ENCODE results near the gene SPATS2L.

The SPATS2L gene

DNA sequence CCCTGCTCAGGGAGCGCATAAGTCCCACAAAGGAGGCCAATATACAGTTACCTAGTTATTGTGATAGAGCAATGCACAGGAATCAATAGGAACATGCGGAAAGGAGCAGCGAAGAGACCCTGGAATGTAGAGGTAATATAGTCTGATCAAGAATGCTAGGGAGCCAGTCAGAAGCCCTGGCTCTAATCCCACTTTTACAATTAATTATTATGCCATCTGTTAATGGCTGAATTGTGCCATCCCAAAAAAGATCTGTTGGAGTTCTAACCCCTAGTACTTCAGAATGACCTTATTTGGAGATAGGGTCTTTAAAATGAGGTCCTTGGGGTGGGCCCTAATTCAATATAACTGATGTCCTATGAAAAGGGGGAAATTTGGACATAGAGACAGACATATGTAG, 7.7 kb upstream of the SPATS2L start:
- DNase-seq: no peak

GRCh38 chr2:200300065-200300464, 6.4 kb upstream of the SPATS2L start:
- no peak for DNase-seq

DNA sequence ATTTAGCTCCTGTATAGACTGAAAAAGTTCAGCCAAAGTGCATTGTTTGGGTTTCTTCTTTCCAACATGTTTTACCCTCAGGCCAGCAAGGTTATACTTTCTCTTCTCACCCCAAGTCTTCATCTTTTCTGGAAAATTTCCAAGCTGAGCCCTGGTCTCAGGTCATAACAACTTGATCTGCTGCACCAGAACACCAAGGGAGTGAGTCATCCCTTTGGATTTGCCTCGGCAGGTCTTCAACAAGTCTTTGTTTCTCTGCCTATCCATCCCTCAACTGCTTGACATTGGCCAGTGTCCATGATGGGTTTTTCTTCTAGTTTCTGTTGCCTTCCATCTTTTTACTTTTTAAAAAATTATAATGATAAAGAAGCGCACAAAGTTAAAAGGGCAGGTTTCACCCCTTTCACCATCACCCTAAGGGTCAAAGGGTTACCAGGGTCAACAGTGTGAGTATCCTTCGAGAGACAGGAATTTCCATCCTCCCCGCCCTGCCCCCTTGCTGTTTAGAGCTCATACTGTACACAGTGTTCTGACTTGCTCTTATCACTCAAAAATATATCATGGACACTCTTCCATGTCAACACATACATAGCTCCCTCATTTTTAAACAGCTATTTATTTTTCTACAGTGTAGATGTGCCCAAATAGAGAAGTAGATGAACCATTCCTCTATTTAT, 5.7 kb upstream of the SPATS2L start:
- peak in 1 of 3 experiments; percentile 15 for DNase-seq

- no peak for DNase-seq
Measured at GRCh38 chr2:200301953-200302858, 4.3 kb upstream of the SPATS2L start.

DNA sequence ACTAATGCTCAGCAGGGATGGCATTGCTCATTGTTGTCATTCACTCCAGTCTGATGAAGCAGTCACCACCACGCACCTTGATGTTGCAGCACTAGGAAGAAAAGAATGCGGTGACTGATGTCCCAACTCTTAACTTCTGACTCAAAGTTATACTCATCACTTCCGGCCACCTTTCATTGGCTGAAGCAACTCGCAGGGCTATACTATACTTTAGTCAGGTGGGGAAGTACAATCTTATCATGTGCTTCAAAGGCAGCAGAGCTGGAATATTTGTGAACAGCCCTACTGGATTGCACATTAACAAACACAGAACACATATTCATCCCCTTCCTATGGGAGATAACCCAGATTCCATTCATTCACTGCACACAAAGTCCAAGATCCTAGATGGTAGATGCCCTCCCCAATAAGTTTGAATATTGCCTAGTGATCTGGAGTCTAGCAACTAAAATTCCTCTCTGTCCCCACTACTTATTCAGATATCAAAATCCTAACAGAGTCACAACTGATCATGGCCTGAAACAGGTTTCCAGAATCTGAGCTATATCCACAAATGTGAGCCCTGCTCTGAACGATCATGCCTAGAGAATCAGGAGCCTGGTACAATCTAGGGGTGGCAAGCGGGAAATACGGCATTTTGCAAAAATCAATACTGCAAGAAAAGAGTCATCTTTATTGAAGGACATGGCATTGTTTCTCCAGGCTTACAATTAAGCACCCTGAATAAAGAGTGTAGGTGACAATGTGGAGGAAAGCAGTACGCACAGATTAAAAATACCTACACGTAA, 3.4 kb upstream of the SPATS2L start:
- no peak for DNase-seq

DNA sequence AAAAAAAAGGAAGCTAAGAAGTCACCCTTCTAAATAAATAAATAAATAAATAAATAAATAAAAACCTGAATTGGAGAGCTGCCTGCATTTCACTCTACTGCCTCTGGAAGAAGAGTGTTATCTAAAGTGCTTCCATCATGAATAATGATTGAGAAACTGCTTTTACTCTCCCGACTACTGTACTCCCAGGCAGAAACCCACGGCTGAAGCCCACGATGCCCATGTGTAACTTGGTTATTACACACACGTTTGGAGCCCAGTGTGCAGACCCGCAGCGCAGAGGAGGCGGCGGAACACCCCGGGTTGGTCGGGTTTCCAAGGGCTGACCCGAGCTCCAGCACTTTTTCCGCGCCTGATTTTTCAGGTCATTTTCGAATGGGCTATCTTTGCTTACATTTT, 697 bp upstream of the SPATS2L start:
- peak; percentile 49 to 70 (median 51) for DNase-seq

DNA sequence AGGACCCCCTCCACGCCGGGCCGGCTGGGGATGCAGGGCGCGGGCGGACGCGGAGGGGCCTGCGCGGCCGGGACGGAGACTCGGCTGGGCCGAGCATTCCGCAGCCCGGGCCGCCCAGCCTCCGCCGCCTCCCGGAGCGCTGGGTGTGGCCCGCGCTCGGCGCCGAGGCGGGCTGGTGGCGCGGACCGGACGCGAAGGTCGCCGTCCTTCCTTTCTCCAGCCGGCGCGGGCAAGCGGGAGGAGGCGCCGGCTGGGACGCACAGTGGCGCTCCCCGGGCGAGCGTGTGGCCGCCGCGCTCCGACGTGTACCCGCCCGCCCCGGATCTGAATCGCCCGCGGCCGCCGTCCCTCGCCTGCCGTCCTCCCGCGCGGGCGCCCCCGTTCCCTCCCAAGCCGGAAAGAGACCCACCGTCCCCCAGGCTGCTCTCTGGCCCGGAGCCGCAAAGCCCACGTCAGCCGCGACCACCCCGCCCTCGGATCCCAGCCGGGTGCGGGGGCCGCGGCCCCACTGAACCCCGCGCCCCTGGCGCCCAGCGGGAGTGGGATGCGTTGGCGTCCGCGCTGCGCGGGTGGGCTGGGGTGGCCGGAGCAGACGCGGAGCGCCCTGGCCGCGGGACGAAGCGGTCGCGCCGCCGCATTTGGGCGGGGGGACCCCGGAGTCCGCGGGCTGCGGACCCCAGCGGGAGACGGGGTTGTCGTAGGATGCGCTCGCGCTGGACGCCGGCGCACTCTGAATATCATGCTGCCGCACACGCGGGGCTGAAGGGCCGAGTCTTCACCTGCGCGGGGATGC, 634 bp downstream of the SPATS2L start:
- peak; percentile 31 to 58 (median 44) for DNase-seq

DNA sequence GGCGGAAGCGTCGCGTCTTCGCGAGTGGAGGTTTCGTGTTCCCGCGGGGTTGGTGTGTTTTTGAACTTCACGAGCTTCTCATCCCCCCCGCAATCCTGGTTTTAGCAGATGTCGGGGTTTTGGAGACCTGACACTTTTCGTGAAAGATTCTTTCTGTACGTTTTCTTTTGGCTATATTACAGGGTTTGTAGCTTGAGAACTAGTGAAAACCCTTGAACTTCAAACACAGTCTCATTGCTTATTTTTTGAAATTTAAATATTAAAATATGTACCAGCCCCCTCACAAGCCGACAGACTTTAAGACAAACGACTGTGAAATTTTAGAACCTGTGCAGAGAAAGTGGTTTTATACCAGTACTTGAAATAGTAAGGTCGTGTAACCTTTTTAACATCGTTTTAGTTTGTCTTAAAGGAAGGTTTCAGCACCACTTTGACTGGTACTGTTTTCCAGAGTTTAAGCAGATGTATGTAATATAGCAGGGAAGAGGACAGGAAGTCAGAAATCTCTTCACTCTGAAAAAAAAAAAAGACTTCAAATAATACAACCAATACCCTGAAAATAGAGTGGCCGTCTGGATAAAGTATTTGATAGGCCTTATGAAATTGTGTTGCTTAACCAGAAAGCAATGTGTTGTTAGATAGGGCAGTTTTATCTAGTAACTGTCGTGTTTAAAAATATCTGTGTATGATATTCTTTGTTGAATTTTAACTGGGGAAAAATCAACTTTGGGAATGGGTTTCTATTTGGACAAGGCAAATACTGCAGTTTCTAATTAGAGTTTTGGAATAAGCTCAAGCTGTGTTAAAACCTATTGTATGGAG, 1.4 kb downstream of the SPATS2L start:
- peak in 2 of 3 experiments; percentile 25 to 32 for DNase-seq

DNA sequence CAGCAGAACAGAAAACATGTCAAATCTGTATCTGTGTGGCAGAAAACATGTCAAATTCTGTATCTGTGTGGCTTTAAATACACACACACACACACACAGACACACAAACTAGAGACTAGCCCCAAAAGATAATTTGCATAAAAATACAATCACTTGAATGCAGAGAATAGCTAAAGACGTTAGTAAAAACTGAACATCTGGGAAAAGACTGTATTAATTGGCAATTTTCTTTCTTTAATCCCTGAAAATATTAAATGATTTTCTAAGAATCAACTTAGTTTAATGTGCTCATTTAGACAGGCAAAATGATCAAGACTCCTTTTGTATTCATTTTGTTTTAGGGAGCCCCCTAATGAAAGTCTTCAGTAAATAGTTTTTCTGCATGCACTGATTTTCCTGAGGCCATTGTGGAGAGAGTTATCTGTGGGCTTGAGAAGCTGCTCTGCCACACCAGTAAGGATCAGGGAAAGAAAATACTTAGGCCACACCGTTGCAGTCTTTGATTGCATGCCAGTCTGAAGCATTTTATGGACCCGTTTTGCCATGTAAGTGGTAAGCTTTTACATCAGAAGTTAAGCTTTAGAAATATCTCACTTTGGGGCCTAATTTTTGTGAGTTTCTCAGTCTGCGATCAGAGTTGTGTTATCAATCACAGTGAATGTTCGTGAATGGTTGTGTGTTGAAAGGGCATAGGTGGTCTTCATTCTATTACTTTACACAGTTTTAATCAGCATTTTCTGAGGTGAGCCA, 2.2 kb downstream of the SPATS2L start:
- peak in 2 of 3 experiments; percentile 6 to 11 for DNase-seq

- DNase-seq: no peak
Measured at GRCh38 chr2:200309296-200310049, 3.0 kb downstream of the SPATS2L start.

- DNase-seq: peak in 1 of 3 experiments; percentile 2
Measured at GRCh38 chr2:200310545-200310971, 4.1 kb downstream of the SPATS2L start.

GRCh38 chr2:200311139-200311538, 4.6 kb downstream of the SPATS2L start:
- no peak for DNase-seq

DNA sequence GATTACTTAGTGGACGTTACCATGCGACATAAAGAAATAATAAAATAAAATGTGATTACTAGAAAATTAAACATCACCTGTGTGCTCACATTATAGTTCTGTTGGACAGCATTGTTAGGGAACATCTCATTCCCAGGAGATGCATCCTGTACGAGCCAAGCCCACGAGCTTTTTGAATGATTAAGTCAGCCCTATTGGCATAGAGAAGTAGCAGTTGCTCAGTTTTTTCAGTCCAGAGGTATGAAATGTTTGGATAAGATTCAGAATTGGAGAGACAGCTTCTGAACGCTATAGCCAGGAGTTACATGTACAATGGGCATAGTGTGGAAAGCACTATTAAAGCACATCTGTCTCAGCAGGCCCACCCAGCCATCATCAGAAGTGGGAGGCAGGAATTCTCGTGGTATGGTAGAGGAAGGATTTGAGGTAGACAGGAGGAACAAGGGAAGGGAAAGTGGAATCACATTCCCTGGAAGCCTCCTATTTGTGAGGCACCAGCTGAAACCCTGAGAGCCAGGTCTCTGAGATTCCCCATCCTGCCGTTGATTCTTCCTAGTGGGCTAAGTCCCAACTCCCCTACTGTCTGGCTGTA, 8.6 kb downstream of the SPATS2L start:
- DNase-seq: no peak

DNA sequence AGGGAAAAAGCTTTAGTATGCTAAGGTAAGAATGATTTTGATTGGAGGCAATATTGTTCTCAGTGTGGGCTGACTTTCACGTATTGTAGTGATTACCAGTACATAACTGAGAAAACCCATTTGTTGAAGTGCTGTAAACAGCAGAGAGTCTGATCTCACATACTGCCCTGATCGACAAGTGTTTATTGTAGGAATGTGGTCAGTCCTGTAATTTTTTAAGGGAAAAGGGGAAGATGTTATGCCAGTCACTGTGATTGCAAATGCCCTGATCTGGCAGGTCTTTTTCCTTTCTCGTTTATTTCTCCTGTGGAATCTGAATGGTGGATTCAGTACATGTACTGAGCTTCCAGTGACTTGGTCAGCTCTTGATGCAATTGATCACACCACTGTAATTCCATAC, 11.5 kb downstream of the SPATS2L start:
- no peak for DNase-seq

- no peak for DNase-seq
Measured at GRCh38 chr2:200318940-200319435, 12.5 kb downstream of the SPATS2L start.

GRCh38 chr2:200319548-200320337, 13.2 kb downstream of the SPATS2L start:
- no peak for DNase-seq

GRCh38 chr2:200320344-200320743, 13.9 kb downstream of the SPATS2L start:
- peak in 1 of 3 experiments; percentile 5 for DNase-seq

DNA sequence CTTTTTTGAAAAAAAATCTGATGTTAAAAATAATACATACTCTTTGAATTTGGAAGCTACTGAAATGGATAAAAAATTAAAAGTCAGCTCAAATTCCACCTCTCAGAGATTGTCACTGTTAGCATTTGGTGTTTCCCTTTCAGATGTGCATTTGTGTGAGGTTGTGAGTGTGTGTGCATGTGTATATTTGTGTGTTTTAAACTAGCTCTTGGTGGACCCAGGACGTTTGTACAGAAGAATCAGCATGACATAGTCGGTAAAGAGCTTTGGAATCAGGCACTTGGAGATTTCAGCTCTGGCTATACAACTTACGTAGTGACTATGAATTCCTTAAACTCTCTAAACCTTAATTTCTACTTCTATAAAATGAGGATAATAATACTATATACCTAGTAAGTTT, 14.5 kb downstream of the SPATS2L start:
- DNase-seq: no peak

All from NCI-H1417 (cell line).